Fibroblast of lung (primary cell): Measurements from ENCODE around the gene TRIM67.

Experiments
- EZH2 ChIP-seq: IDR thresholded peaks from 2 replicates; pipeline ENCODE4 v1.5.1; 2012; ENCODE audit warnings: low read length, control low read depth, mild to moderate bottlenecking; ENCODE audit errors: missing control alignments
- TF ChIP-seq, protein P1 (sequence below), 2 donors: IDR thresholded peaks in 1 of 2; conservative IDR thresholded peaks in 1 of 2; 1 replicate in 1 of 2; 2 replicates in 1 of 2; pipeline ENCODE4 v1.5.1; 2011 to 2012; ENCODE audit warnings: low read length in 2 of 2, control low read depth in 1 of 2, inconsistent platforms in 1 of 2, low read depth in 1 of 2, mild to moderate bottlenecking in 1 of 2

DNA sequence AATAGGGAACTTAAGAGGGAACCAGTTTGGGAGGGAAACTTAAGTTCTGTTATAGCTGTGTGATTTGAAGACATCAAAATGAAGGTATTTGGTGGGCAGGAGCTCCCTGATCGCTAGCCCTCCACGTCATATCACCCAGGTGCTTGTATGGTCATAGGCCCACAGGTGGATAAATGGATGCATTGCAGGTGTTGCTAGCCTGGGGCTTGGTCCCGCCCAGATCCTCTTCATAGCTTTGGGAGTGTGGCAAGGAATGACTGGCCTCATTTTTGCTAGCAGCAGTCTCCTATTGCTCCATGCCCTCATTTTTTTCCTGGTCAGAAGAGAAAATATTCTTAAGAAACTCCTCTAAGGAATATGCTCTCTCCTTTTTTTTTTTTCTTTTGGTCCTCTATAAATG lies 90.5 kb downstream of the TRIM67 start:
- TF ChIP-seq, protein P1, sequence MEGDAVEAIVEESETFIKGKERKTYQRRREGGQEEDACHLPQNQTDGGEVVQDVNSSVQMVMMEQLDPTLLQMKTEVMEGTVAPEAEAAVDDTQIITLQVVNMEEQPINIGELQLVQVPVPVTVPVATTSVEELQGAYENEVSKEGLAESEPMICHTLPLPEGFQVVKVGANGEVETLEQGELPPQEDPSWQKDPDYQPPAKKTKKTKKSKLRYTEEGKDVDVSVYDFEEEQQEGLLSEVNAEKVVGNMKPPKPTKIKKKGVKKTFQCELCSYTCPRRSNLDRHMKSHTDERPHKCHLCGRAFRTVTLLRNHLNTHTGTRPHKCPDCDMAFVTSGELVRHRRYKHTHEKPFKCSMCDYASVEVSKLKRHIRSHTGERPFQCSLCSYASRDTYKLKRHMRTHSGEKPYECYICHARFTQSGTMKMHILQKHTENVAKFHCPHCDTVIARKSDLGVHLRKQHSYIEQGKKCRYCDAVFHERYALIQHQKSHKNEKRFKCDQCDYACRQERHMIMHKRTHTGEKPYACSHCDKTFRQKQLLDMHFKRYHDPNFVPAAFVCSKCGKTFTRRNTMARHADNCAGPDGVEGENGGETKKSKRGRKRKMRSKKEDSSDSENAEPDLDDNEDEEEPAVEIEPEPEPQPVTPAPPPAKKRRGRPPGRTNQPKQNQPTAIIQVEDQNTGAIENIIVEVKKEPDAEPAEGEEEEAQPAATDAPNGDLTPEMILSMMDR (conservative IDR thresholded peaks at IDR 0.05 in 1 of 2, IDR thresholded peaks at IDR 0.05 in 1 of 2; ENCODE audit: low read depth in 1 of 2, low read length in 2 of 2), result no peak
- TF ChIP-seq EZH2, result no peak
